Measurements from ENCODE around the gene PPAN. TPM values are rescaled to one million over a fixed set of nuclear protein-coding genes. Genes with fewer than 3 reads are reported as not detected.

The PPAN gene
- total RNA-seq, 1 experiment from 2014 or later = 30.4 TPM

DNA sequence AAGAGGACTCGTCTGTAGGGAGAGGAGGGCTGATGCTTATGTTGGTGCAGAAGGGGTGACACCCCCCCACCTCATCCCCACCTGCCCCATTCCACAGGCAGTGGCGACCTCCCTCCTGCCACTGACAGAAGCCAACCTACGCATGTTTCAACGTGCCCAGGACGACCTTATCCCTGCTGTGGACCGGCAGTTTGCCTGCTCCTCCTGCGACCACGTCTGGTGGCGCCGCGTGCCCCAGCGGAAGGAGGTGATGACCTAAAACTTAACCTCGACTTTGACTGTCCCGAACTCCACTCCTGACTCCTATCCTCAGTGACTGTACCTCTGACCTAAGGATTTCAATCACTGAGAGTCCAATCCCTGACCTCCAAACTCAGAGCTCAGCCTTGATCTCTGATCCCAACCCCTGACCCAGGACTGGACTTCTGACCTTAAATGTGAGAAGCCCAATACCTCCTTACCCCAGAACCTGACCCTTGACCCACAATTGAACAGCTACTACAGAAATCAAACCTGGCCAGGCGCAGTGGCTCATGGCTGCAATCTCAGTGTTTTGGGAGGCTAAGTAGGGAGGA, 16.3 kb upstream of the PPAN start:
- Histone ChIP-seq H3K4me2 (ENCODE audit: low read depth, low read length, poor library complexity, severe bottlenecking) (no peak overlapping the region), H3K27ac (ENCODE audit: low read length) (no peak overlapping the region), H2AFZ (ENCODE audit: low read length) (no peak overlapping the region), H3K9ac (ENCODE audit: low read length) (no peak overlapping the region), H3K79me2 (ENCODE audit: low read length) (peaks cover 13% of the 10 kb centered on the region; the same call in 1 of the 2 replicates), H3K36me3 (ENCODE audit: insufficient read depth, low read length) (no peaks in the 10 kb centered on the region), H4K20me1 (ENCODE audit: insufficient read depth, low read depth, low read length) (0 out of 2 replicates have a peak, but pooled peaks cover 2% of the 10 kb centered on the region), H3K9me2 (replicated peaks; ENCODE audit: insufficient read depth, low read length) (no peaks in the 10 kb centered on the region), H3K4me1 (ENCODE audit: low read length) (peaks cover 12% of the 10 kb centered on the region), H3K27me3 (ENCODE audit: low read length) (no peaks in the 10 kb centered on the region), H3K9me3 (ENCODE audit: low read length) (no peaks in the 10 kb centered on the region), H3K4me3 (ENCODE audit: low read length) (no peak overlapping the region)
- no peak for DNase-seq

DNA sequence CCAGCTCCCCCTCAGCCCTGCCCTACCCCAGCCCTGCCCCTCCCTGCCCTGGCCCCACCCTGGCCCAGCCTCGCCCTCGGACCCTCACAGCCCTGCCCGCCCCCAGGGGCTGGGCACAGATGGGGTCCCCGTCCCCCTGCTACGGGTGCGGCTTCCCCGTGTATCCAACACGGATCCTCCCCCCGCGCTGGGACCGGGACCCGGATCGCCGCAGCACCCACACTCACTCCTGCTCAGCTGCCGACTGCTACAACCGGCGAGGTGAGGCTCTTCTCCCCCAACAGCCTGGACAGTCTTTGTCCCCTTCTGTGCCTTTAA, 14.8 kb upstream of the PPAN start:
- no peaks in the 10 kb centered on the region for H3K36me3 ChIP-seq (ENCODE audit: insufficient read depth, low read length)
- no peak for DNase-seq

DNA sequence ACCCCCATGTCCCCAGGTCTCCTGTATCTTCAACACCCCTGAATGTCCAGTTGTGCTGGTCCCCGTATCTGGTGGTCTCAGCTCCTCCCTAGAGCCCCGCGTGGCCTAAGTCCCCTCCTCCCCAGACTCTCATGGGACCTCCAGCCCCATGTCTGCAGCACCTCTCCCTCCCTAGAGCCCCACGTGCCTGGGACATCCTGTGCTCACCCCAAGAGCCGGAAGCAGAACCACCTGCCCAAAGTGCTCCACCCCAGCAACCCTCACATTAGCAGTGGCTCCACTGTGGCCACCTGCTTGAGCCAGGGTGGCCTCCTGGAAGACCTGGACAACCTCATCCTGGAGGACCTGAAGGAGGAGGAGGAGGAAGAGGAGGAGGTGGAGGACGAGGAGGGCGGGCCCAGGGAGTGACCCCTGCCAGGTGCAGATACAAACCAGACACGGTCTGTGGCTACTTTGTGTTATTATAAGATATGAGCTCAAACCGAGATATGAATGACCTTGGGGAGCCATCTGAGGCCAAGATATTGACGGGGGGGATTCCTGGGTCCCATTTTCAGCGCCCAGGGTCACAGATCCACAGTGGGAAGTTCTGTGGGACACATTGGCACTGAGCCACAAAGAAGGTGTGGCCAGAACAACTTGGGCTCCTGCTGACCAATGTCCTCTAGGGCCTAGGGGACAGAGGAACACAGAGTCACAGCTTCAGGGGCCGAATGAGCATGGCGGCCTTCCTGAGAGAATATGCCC, 14.1 kb upstream of the PPAN start:
- DNase-seq = no peak
- H3K4me1 ChIP-seq (ENCODE audit: low read length) = peaks cover 19% of the 10 kb centered on the region

More for the DNA sequence above, 14.8 kb upstream of the PPAN start:
- Histone ChIP-seq H3K4me1 (ENCODE audit: low read length) (peaks cover 17% of the 10 kb centered on the region), H3K9ac (ENCODE audit: low read length) (no peak overlapping the region), H3K9me2 (replicated peaks; ENCODE audit: insufficient read depth, low read length) (no peaks in the 10 kb centered on the region), H3K27ac (ENCODE audit: low read length) (no peak overlapping the region), H3K4me3 (ENCODE audit: low read length) (no peak overlapping the region), H2AFZ (ENCODE audit: low read length) (no peak overlapping the region), H3K27me3 (ENCODE audit: low read length) (no peaks in the 10 kb centered on the region), H4K20me1 (ENCODE audit: insufficient read depth, low read depth, low read length) (0 out of 2 replicates have a peak, but pooled peaks cover 2% of the 10 kb centered on the region), H3K9me3 (ENCODE audit: low read length) (no peaks in the 10 kb centered on the region), H3K79me2 (ENCODE audit: low read length) (peaks cover 11% of the 10 kb centered on the region; the same call in 1 of the 2 replicates), H3K4me2 (ENCODE audit: low read depth, low read length, poor library complexity, severe bottlenecking) (no peak overlapping the region)

DNA sequence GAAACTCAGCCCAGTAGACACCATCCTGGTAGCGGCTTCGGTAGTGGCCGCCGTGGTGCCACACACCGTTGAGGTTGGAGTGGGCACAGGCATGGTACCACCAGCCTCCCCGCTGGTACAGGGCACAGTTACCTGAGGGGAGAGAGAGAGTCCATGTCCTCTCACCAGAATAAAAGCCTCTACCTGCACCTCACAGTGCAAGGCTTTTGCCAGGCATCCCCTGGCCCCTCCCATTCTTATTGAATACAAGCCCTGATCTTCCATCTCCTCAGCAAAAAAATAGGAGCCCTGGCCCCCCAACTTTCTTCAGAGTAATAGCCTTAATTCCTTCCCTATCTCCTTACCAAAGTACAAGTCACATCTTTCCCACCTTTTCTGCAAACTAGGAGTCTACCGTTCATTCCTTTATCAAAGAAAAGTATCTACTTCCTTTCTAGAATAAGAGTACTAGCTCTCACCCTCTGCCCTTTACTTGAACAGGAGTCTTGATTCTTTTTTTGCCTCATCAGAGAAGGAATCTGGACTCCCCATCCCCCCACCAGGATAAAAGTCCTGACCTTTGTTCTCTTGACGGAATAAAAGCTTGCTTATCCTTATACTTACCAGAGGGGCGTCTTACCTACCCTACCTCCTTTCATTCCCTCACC, 13.4 kb upstream of the PPAN start:
- no peaks in the 10 kb centered on the region for H3K36me3 ChIP-seq (ENCODE audit: insufficient read depth, low read length)
- no peak overlapping the region for H3K4me3 ChIP-seq (ENCODE audit: low read length)
- H2AFZ ChIP-seq (ENCODE audit: low read length) = no peak overlapping the region
- no peaks in the 10 kb centered on the region for H3K27me3 ChIP-seq (ENCODE audit: low read length)
- H3K4me1 ChIP-seq (ENCODE audit: low read length) = peaks cover 15% of the 10 kb centered on the region
- no peaks in the 10 kb centered on the region for H4K20me1 ChIP-seq (ENCODE audit: insufficient read depth, low read depth, low read length)
- H3K9ac ChIP-seq (ENCODE audit: low read length) = no peak overlapping the region
- H3K27ac ChIP-seq (ENCODE audit: low read length) = no peak overlapping the region
- no peak for DNase-seq
- no peaks in the 10 kb centered on the region for H3K9me3 ChIP-seq (ENCODE audit: low read length)
- no peak overlapping the region for H3K4me2 ChIP-seq (ENCODE audit: low read depth, low read length, poor library complexity, severe bottlenecking)
- no peaks in the 10 kb centered on the region for H3K79me2 ChIP-seq (ENCODE audit: low read length)
- H3K9me2 ChIP-seq (replicated peaks; ENCODE audit: insufficient read depth, low read length) = no peaks in the 10 kb centered on the region

More for the DNA sequence above, 14.1 kb upstream of the PPAN start:
- no peaks in the 10 kb centered on the region for H3K9me2 ChIP-seq (replicated peaks; ENCODE audit: insufficient read depth, low read length)
- H3K4me3 ChIP-seq (ENCODE audit: low read length) = no peak overlapping the region
- H3K36me3 ChIP-seq (ENCODE audit: insufficient read depth, low read length) = no peaks in the 10 kb centered on the region
- H3K4me2 ChIP-seq (ENCODE audit: low read depth, low read length, poor library complexity, severe bottlenecking) = no peak overlapping the region
- no peak overlapping the region for H3K9ac ChIP-seq (ENCODE audit: low read length)
- H4K20me1 ChIP-seq (ENCODE audit: insufficient read depth, low read depth, low read length) = 0 out of 2 replicates have a peak, but pooled peaks cover 2% of the 10 kb centered on the region
- H3K79me2 ChIP-seq (ENCODE audit: low read length) = peaks cover 4% of the 10 kb centered on the region; the same call in 1 of the 2 replicates
- H3K27ac ChIP-seq (ENCODE audit: low read length) = no peak overlapping the region
- H2AFZ ChIP-seq (ENCODE audit: low read length) = no peak overlapping the region
- H3K27me3 ChIP-seq (ENCODE audit: low read length) = no peaks in the 10 kb centered on the region
- H3K9me3 ChIP-seq (ENCODE audit: low read length) = no peaks in the 10 kb centered on the region

- H4K20me1 ChIP-seq (ENCODE audit: insufficient read depth, low read depth, low read length) = no peaks in the 10 kb centered on the region
- no peaks in the 10 kb centered on the region for H3K9me2 ChIP-seq (replicated peaks; ENCODE audit: insufficient read depth, low read length)
- DNase-seq = no peak
- no peak overlapping the region for H3K27ac ChIP-seq (ENCODE audit: low read length)
- H3K79me2 ChIP-seq (ENCODE audit: low read length) = no peaks in the 10 kb centered on the region
- no peaks in the 10 kb centered on the region for H3K9me3 ChIP-seq (ENCODE audit: low read length)
- H3K36me3 ChIP-seq (ENCODE audit: insufficient read depth, low read length) = no peaks in the 10 kb centered on the region
- H3K4me1 ChIP-seq (ENCODE audit: low read length) = peaks cover 15% of the 10 kb centered on the region
- no peaks in the 10 kb centered on the region for H3K27me3 ChIP-seq (ENCODE audit: low read length)
- H3K4me3 ChIP-seq (ENCODE audit: low read length) = no peak overlapping the region
- H3K9ac ChIP-seq (ENCODE audit: low read length) = no peak overlapping the region
- H2AFZ ChIP-seq (ENCODE audit: low read length) = no peak overlapping the region
- H3K4me2 ChIP-seq (ENCODE audit: low read depth, low read length, poor library complexity, severe bottlenecking) = no peak overlapping the region
These were observed 12.6 kb upstream of the PPAN start for GRCh38 chr19:10093295-10094186.

DNA sequence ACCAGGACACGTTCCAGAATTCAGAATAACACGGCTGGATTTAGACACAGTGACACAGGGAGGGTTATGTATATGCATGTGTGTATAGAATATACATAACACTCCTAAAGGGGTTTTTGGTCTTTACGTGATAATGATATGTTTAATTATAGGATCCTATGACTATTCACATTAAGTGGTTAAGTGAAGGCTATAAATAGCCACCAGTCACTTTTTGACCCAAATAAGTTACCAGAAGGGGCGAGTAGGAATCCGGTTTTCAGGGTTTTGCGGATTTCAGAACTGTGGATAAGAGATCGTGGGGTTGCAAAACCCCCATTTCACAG, 10.6 kb upstream of the PPAN start:
- H3K9ac ChIP-seq (ENCODE audit: low read length) = peak overlapping the region; percentile 61
- no peaks in the 10 kb centered on the region for H4K20me1 ChIP-seq (ENCODE audit: insufficient read depth, low read depth, low read length)

DNA sequence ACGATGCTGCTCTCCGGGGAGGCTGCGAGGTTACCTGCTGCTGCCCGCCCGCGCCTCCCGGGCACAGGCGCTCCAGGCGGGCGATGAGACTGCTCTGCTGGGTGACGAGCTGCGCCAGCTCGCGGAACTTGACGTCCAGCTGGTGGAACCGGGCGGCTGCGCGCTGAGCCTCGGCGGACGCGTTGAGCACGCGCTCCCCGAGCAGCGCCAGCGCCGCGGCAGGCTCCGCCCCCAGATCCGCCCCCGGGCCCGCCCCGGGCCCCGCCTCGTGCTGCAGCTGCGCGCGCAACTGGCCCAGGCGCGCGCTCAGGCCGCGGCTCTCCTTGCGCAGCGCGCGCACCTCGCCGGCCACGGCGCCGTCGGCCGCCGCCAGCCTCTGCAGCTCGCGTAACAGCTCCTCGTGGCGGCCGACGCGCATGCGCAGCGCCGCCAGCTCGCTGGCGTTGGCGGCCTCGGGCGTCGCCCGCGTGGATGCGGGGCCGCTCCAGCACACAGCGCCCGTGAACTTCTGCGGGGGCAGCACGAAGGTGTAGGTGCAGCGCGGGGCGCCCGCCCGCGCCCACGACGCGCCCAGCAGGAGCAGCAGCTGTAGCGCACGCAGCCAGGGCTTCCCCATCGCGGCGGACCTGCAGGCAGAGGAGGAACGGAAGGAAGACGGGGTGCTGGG, 10.1 kb upstream of the PPAN start:
- Histone ChIP-seq H3K27me3 (ENCODE audit: low read length) (no peaks in the 10 kb centered on the region), H3K9ac (ENCODE audit: low read length) (peak overlapping the region; percentile 80), H3K36me3 (ENCODE audit: insufficient read depth, low read length) (no peaks in the 10 kb centered on the region), H3K4me3 (ENCODE audit: low read length) (peak overlapping the region; percentile 57; the same call in 1 of the 2 replicates), H3K79me2 (ENCODE audit: low read length) (no peaks in the 10 kb centered on the region), H4K20me1 (ENCODE audit: insufficient read depth, low read depth, low read length) (no peaks in the 10 kb centered on the region), H3K9me3 (ENCODE audit: low read length) (no peaks in the 10 kb centered on the region), H3K4me1 (ENCODE audit: low read length) (peaks cover 15% of the 10 kb centered on the region), H3K27ac (ENCODE audit: low read length) (no peak overlapping the region), H3K9me2 (replicated peaks; ENCODE audit: insufficient read depth, low read length) (no peaks in the 10 kb centered on the region), H3K4me2 (ENCODE audit: low read depth, low read length, poor library complexity, severe bottlenecking) (peak overlapping the region; percentile 72), H2AFZ (ENCODE audit: low read length) (peak overlapping the region; percentile 84)
- DNase-seq = peak; percentile 97

More for the DNA sequence above, 10.6 kb upstream of the PPAN start:
- Histone ChIP-seq H3K9me2 (replicated peaks; ENCODE audit: insufficient read depth, low read length) (no peaks in the 10 kb centered on the region), H3K9me3 (ENCODE audit: low read length) (no peaks in the 10 kb centered on the region), H3K36me3 (ENCODE audit: insufficient read depth, low read length) (no peaks in the 10 kb centered on the region), H3K4me1 (ENCODE audit: low read length) (peaks cover 15% of the 10 kb centered on the region), H3K4me2 (ENCODE audit: low read depth, low read length, poor library complexity, severe bottlenecking) (peak overlapping the region; percentile 61), H2AFZ (ENCODE audit: low read length) (peak overlapping the region; percentile 74; the same call in 1 of the 2 replicates), H3K27ac (ENCODE audit: low read length) (no peak overlapping the region), H3K4me3 (ENCODE audit: low read length) (peak overlapping the region; percentile 17; the same call in 1 of the 2 replicates), H3K27me3 (ENCODE audit: low read length) (no peaks in the 10 kb centered on the region), H3K79me2 (ENCODE audit: low read length) (no peaks in the 10 kb centered on the region)
- DNase-seq = no peak

All from Karpas-422 (cell line).